Testis (tissue), 2 donors: ENCODE results near the gene KPTN.

Source experiments
- CTCF ChIP-seq, 3 experiments: fragments of 450-650 bp in 2 of 3; fragments of 200-600 bp in 1 of 3; sonication (generic) in 1 of 3; IDR thresholded peaks; one replicate each; pipeline ENCODE4 v1.5.1; 2016 to 2019; ENCODE audit warnings: antibody characterized with exemption in 3 of 3, mild to moderate bottlenecking in 2 of 3, moderate library complexity in 1 of 3
- POLR2A ChIP-seq: fragments of 450-650 bp; IDR thresholded peaks from one replicate; pipeline ENCODE4 v1.6.1; 2017; ENCODE audit warnings: antibody characterized with exemption, mild to moderate bottlenecking, moderate library complexity

- no peak for TF ChIP-seq CTCF (IDR thresholded peaks at IDR 0.05)
- TF ChIP-seq POLR2A, result no peak
Measured at GRCh38 chr19:47512183-47512947, 28.3 kb upstream of the KPTN start.
